ENCODE measurements around the gene CHST11.

- TF ChIP-seq ZNF274 (IDR thresholded peaks at IDR 0.05; ENCODE audit: low read depth, low read length) (no peak), SUZ12 (IDR thresholded peaks at IDR 0.05; ENCODE audit: extremely low read depth, insufficient read depth, insufficient read length) (no peak), YY1 (IDR thresholded peaks at IDR 0.05; ENCODE audit: insufficient read depth, insufficient read length) (peak; percentile 6)
These were observed 70.0 kb downstream of the CHST11 start for GRCh38 chr12:104526751-104527150.

Data from NT2/D1 (cell line).